GM21717 (cell line): Measurements from ENCODE around the gene SIPA1L3.

Source experiments
- ATAC-seq: cut with Tn5 transposase; IDR thresholded peaks from one replicate; pipeline ENCODE4 v1.9.1; 2021; ENCODE audit warnings: mild to moderate bottlenecking, moderate library complexity; ENCODE audit not compliant: unreplicated experiment

Gene SIPA1L3

GRCh38 chr19:37941782-37942515, 34.9 kb downstream of the SIPA1L3 start:
- ATAC-seq: no peak

- ATAC-seq: no peak
These were observed 35.5 kb downstream of the SIPA1L3 start for GRCh38 chr19:37942516-37942902.

- ATAC-seq: no peak
These were observed 36.5 kb downstream of the SIPA1L3 start for GRCh38 chr19:37943480-37943879.

GRCh38 chr19:37946132-37946531, 39.1 kb downstream of the SIPA1L3 start:
- ATAC-seq: no peak

- no peak for ATAC-seq
These were observed 40.8 kb downstream of the SIPA1L3 start for GRCh38 chr19:37947778-37948177.

GRCh38 chr19:37948362-37948761, 41.4 kb downstream of the SIPA1L3 start:
- no peak for ATAC-seq

GRCh38 chr19:37950471-37951175, 43.6 kb downstream of the SIPA1L3 start:
- no peak for ATAC-seq

GRCh38 chr19:37951816-37952210, 44.8 kb downstream of the SIPA1L3 start:
- no peak for ATAC-seq

GRCh38 chr19:37953171-37953917, 46.3 kb downstream of the SIPA1L3 start:
- ATAC-seq: no peak

GRCh38 chr19:37953918-37954303, 46.9 kb downstream of the SIPA1L3 start:
- ATAC-seq: no peak

GRCh38 chr19:37954421-37954874, 47.4 kb downstream of the SIPA1L3 start:
- no peak for ATAC-seq

- ATAC-seq: no peak
These were observed 49.0 kb downstream of the SIPA1L3 start for GRCh38 chr19:37955986-37956385.

GRCh38 chr19:37957176-37957575, 50.2 kb downstream of the SIPA1L3 start:
- no peak for ATAC-seq

- ATAC-seq: no peak
These were observed 52.7 kb downstream of the SIPA1L3 start for GRCh38 chr19:37959665-37960114.

GRCh38 chr19:37961198-37961597, 54.2 kb downstream of the SIPA1L3 start:
- no peak for ATAC-seq

- no peak for ATAC-seq
These were observed 56.4 kb downstream of the SIPA1L3 start for GRCh38 chr19:37963190-37963936.

GRCh38 chr19:37964109-37964508, 57.1 kb downstream of the SIPA1L3 start:
- no peak for ATAC-seq

GRCh38 chr19:37966211-37966661, 59.2 kb downstream of the SIPA1L3 start:
- no peak for ATAC-seq

GRCh38 chr19:37966662-37967231, 59.7 kb downstream of the SIPA1L3 start:
- no peak for ATAC-seq

GRCh38 chr19:37969695-37970094, 62.7 kb downstream of the SIPA1L3 start:
- ATAC-seq: no peak
